Body of pancreas (tissue), 4 donors: ENCODE measurements around the gene HLX.

Experiments used
- POLR2A ChIP-seq, 3 donors: fragments of 450-650 bp; IDR thresholded peaks; one replicate each; pipeline ENCODE4 v1.6.1; 2016; ENCODE audit warnings: antibody characterized with exemption in 3 of 3, mild to moderate bottlenecking in 2 of 3
- TF ChIP-seq, protein P1 (sequence below), 7 experiments: fragments of 450-650 bp in 4 of 7; fragments of 200-600 bp in 3 of 7; sonication (generic) in 3 of 7; IDR thresholded peaks; one replicate each; pipeline ENCODE4 v1.5.1; 2016 to 2019; ENCODE audit warnings: antibody characterized with exemption in 7 of 7

- TF ChIP-seq, protein P1, sequence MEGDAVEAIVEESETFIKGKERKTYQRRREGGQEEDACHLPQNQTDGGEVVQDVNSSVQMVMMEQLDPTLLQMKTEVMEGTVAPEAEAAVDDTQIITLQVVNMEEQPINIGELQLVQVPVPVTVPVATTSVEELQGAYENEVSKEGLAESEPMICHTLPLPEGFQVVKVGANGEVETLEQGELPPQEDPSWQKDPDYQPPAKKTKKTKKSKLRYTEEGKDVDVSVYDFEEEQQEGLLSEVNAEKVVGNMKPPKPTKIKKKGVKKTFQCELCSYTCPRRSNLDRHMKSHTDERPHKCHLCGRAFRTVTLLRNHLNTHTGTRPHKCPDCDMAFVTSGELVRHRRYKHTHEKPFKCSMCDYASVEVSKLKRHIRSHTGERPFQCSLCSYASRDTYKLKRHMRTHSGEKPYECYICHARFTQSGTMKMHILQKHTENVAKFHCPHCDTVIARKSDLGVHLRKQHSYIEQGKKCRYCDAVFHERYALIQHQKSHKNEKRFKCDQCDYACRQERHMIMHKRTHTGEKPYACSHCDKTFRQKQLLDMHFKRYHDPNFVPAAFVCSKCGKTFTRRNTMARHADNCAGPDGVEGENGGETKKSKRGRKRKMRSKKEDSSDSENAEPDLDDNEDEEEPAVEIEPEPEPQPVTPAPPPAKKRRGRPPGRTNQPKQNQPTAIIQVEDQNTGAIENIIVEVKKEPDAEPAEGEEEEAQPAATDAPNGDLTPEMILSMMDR (IDR thresholded peaks at IDR 0.05), result no peak
- TF ChIP-seq POLR2A (IDR thresholded peaks at IDR 0.05), result no peak
These were observed 14.4 kb downstream of the HLX start for GRCh38 chr1:220893701-220894024.
